HPDE6-E6E7 (cell line): ENCODE results near the gene MAN1C1.
"Not testable (repeated sequence)": the region's sequence is repeated elsewhere in the genome, so short reads cannot be mapped to it uniquely, and the experiment has no call there.

Experiments
- DNase-seq: peaks from one replicate; pipeline ENCODE4 v3.0.0; 2011; ENCODE audit warnings: missing footprints; ENCODE audit errors: extremely low spot score

MAN1C1 gene

DNA sequence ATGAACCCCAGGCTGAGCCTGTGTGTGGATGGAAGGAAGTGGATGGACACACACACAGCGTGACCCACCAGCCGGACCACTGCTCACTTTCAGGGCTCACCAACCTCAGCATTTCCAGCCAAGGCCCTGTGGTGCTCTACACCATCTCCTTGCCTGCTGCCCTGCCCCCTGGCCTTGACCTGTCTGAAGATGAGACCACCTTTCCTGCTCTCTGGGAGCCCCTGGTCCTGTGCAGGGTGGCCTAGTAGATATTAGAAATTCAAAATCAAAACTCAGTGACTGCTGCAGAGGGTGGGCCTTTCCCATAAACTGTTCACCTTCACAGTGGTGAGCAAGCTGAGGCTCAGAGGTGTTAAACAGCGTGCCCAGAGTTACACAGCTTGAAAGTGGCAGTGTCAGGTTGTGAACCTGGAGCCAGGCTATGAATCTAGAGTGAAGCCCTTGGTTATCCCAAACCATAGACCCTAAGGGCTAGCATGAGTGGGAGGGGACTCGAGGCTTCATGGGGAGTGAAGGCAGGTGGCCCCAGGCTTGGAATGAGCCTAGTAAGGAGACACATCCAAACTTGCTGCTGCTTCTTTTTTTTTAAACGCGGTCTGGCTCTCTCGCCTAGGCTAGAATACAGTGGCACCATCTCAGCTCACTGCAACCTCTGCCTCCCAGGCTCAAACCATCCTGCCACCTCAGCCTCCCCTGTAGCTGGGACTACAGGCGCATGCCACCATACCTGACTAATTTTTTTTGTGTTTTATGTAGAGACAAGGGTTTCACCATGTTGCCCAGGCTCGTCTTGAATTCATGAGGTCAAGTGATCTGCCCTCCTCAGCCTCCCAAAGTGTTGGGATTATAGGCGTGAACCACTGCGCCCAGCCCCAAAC lies 41.5 kb downstream of the MAN1C1 start:
- DNase-seq = no peak

DNA sequence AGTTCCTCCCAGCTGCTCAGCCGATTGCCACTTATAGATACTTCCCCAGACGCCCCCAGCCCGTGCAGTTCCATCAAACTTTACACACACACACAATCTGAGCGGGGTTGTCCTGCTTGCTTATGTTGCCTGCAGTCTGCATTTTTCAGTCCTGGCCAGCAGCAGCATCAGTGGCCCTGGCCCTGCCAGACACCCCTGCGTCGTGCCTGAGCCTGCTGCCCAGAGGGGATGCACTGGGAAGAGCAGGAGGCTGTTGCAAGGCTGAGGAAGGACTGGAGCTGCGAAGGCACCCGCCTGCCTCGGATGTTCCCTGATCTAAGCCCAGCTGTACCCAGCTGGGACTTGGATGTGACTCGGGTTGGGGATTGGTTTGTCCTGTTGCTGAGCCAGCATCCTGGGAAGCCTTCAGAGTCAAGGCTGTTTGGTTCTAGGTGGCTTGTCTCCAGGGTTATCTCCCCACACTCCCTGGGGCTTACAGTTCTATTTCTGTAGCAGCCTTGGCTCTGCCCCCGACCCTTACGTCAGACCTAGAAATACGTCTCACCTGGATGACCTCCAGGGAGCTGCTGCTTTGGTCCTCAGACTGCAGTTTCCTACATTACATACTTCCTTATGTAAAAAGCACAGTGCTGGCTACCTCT lies 42.3 kb downstream of the MAN1C1 start:
- no peak for DNase-seq

- no peak for DNase-seq
Measured at GRCh38 chr1:25661043-25661815, 44.6 kb downstream of the MAN1C1 start.

- DNase-seq = no peak
Measured at GRCh38 chr1:25662061-25662460, 45.5 kb downstream of the MAN1C1 start.

DNA sequence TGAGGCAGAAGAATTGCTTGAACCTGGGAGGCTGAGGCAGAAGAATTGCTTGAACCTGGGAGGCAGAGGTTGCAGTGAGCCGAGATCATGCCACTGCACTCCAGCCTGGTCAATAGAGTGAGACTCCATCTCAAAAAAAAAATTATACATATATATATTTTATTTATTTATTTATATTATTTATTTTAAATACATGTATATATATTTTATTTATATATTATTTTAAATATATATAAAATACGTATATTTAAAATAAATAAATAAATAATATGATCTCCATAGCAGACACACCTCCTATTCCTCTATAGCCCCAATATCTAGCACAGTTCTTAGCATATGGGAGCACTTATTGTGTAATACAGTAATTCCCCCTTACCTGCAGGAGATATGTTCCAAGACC lies 46.4 kb downstream of the MAN1C1 start:
- DNase-seq = not testable (repeated sequence)

GRCh38 chr1:25664357-25665199 lies 48.0 kb downstream of the MAN1C1 start:
- DNase-seq = no peak

DNA sequence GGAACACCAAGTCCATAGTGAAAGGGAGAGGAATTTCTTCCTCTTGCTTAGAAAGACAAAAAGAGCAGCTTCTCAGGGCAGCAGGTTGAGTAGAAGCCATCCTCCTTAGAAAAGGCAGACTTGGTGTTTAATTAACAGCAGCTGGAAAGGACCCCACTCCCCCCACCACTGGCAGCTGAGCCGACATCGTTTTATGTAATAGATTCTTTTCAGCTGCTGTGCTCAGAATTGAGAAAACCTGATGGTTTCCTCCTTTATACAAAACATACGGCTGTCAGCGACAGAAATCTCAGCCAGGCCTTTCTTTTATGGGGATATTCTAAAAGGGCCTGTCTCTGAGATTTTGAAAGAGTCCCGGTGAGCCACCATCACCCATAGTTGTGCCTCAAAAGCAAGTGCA lies 49.9 kb downstream of the MAN1C1 start:
- DNase-seq = no peak

GRCh38 chr1:25668931-25669573 lies 52.5 kb downstream of the MAN1C1 start:
- DNase-seq = no peak

DNA sequence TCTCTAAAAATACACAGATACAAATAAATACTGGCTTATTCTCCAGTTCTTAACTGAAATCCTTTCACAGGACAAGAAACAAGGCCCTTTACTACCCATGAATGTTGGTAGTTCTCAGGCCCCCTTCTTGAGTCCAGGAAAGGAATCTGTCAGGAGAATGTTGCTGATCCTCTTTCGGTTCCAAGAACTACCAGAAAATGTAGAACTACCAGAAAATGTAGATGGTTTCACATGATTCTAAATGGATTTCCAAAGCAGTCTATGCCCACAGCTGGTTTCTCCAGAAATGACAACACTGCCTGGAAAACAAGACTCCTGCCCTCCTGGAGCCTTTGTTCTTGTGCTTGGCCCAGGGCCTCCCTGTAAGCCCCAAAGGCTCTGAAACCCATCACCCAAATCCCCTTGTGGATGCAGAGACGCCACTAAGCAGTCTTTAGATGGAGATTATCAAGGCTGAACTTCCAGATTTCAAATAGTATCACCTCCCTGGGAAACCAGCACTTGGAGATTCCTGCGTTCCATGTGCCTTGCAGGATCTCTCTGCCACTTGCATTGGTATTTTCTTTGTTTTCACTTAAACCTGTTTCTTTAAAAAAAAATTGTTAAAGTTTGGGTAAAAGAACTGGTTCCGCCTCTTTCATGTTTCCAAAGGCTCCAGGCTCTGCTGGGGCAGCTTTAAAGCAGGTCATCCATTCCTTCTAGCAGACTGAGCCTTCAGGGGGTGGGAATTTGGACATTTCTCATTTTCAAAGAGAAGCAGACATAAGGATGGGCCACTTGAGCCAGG lies 53.4 kb downstream of the MAN1C1 start:
- DNase-seq = no peak

DNA sequence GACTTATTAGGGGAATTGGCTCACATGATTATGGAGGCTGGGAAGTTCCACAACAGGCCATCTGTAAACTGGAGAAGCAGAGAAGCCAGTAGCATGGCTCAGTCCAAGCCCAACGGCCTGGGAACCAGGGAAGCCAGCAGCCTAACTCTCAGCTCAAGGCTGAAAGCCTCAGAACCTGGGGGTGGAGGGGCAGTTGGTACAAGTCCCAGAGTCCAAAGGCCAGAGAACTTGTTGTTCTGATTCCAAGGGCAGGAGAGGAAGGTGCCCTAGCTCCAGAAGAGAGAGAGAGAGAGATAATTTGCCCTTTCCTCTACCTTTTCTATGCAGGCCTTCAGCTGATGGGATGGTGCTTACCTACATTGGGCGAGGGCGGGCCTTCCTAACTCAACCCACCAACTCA lies 55.3 kb downstream of the MAN1C1 start:
- no peak for DNase-seq

DNA sequence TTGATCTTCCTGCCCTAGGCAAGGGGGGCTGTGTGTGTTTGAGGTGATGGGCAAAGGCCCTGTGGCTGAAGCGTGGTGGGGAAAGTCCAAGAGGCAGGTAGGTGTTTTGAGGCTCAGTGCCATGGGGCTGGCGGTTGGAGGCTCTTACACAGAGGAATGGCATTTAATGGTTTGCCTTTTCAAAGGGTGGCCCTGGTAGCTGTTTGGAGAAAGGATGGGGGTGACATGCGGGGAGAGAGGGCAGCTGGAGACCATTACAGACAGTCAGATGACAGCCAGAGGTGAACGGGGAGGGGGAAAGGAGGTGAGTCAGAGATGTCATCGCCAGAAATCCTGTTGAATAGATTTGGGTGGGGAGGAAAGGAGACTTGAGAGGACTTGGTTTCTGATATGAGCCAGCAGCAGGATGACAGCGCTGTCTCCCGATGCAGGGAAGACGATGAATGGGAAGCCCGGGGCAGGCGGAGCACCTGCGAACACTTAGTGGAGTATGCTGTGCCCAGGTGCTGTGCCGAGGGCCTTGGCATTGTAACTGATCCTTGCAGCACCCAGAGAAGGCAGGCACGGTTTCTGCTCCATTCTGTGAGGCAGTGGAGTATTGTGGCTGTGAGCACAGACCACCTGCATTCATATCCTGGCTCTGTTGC lies 56.3 kb downstream of the MAN1C1 start:
- no peak for DNase-seq

- no peak for DNase-seq
Measured at GRCh38 chr1:25673456-25673855, 56.9 kb downstream of the MAN1C1 start.

- no peak for DNase-seq
Measured at GRCh38 chr1:25673962-25674806, 57.6 kb downstream of the MAN1C1 start.

DNA sequence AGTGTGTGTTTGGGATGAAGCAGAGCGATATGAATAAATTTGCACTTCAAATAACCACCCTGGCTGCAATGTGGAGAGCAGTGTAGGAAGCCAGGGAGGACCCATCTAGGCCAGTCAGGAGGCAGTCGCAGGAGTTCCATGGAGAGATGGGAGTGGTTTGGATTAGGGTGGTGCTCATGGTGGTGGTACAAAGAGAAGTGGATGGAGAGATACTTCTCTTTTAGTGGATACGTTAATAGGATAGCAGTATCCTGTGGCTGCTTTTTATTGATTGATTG lies 58.2 kb downstream of the MAN1C1 start:
- DNase-seq = no peak

DNA sequence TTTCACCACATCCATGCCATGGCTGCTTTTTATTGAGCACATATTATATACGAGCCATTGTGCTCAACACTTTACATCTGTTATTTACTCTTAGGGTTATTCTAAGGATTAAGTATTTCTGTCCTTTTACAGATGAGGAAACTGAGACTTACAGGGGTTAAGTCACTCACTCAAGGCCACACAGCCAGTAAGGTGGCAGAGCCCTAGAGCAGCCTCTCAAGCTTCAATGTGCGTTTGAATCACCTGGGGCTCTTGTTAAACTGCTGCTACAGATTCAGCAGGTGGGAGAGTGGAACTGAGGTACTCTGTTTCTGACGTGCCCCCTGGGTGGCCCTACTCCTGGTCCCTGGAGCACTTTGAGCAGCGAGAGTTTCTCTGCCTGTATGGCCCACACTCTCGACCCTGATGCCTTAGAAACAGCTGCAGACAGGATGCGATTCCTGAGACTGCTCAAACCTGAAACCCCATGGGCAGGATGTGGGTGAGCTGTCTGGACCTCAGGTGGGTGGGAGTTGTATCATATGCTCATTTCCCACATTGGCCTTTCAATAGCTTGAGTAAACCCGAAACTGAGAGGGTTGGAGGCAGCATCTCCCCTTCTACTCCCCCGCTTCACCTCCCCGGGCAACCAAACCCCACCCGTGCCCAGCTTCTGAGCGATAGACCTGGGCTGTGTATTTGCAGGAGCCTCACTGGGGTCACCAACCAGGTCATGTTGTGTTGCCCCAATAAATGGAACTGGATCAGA lies 59.3 kb downstream of the MAN1C1 start:
- DNase-seq = no peak

GRCh38 chr1:25676488-25676887 lies 59.9 kb downstream of the MAN1C1 start:
- no peak for DNase-seq

GRCh38 chr1:25677193-25677773 lies 60.7 kb downstream of the MAN1C1 start:
- no peak for DNase-seq

DNA sequence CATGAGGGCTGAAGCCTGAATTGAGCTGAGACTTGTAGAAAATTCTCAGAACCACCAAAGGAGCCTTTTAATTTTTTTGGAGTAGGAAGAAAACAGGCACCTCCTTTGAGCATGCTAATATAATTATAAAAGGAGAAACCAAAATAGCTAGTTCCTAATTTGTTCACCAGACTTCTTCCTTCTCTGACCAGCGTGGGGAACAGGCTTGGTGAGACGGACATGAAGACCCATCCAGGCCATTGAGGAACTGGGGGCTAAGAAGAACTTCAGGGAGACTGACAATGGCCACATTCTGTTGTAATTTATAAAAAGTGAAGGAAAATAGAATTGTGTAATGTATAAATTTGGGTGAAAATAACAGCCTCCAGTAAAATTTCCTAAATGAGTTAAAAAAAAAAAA lies 62.6 kb downstream of the MAN1C1 start:
- DNase-seq = no peak
